LNCAP (cell line): ENCODE measurements around the gene WDR1.

Experiments used
- CTCF ChIP-seq: fragments of 450-650 bp; IDR thresholded peaks from 2 replicates; pipeline ENCODE4 v1.5.1; 2017; ENCODE audit warnings: mild to moderate bottlenecking

Gene WDR1

GRCh38 chr4:10055871-10056270 is 60.7 kb downstream of the WDR1 start:
- no peak for TF ChIP-seq CTCF

GRCh38 chr4:10054571-10055041 is 62.0 kb downstream of the WDR1 start:
- TF ChIP-seq CTCF = no peak

DNA sequence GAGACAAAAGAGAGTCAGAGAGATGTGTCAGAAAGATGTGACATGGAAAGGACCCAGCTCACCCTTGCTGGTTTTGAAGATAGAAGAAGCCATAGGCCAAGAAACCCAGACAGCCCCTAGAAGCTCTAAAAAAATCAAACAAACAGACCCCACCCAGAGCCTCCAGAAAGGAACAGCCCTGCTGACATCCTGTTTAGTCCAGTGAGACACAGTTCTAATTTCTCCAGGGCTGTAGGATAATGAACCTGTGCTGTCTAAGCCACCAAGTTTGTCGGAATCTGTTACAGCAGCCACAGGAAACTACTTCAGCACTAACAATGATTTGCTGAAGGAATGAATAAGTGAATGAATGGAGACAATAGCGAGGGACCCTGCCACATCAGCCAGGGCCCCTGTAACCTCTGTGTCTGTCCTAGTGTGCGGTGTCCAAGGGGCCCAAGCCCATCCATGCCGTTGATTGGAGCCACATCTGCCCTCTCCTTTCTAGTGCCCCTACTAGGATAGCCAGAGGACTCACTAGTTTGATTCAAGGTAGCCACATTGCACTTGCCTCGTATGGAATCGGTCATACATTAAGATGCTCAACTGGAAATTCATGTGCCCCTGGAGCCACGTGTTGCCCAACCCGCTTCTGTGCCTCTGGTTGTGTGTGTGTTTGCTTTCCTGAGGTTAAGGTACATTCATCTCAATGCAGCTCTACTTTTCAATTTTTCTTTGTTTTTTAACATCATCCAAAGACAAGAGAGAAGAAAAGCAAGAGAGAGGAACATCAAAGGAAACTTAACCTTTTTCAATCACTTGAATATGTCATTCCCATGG is 62.8 kb downstream of the WDR1 start:
- no peak for TF ChIP-seq CTCF

GRCh38 chr4:10051517-10052135 is 65.0 kb downstream of the WDR1 start:
- no peak for TF ChIP-seq CTCF

DNA sequence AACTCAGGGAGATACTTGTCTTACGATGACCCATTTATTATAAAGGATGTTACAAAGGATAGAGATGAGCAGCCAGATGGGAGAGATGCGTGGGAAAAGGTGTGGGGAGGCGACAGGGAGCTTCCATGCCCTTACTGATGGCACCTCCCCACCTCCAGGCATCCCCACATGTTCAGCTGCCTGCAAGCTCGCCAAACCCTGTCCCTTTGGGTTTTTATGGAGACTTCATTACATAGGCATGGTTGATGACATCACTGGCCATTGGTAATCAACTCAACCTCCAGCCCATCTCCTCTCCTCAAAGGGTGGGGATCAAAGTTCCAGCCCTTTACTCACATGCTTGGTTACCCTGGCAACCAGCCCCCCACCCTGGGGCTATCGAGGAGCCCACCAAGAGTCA is 65.9 kb downstream of the WDR1 start:
- no peak for TF ChIP-seq CTCF

- no peak for TF ChIP-seq CTCF
These were observed 66.3 kb downstream of the WDR1 start for GRCh38 chr4:10050261-10050661.

DNA sequence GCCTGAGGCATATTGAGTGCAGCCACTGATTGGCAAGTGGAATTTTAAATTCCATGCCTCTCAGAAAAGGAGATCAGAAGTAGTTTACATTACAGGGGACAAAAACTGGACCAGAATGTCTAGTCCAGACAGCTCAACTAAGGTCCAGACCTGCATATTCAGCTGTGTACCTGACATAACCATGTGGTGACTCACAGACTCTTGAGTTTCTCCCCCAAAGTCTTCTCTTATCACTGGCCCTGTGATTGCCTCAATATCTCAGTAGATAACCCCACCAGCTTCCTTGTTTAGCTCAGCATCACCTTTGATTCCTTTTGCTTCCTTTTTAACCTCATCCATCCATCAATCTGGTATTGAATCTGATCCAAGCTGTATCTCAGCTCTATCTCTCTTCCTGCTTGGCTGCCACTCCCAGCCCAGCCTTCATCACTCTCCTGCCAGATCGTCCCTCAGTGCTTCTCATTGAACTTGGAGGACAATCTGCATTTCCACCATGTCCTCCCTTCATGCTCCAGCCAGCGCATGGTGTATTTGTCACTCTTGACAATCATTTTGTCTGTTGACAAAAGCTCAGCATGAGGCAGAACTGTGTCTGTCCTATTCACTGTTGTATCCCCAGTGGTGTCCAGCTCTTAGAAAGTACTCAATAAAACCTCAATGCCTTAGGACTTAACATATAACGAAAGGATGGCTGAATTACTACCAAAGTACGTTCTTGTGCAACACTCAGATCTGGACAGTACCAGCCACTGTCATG is 67.5 kb downstream of the WDR1 start:
- TF ChIP-seq CTCF = no peak
